ENCODE results near the gene CARD19.
"Not testable (repeated sequence)": the region's sequence is repeated elsewhere in the genome, so short reads cannot be mapped to it uniquely, and the experiment has no call there.

The CARD19 gene

GRCh38 chr9:93099551-93100275 lies 3.7 kb downstream of the CARD19 start:
- in situ Hi-C loops (cut with MboI; ENCODE audit: low sequenced_read_pairs), result no loop called here

GRCh38 chr9:93100276-93100636 lies 4.2 kb downstream of the CARD19 start:
- in situ Hi-C loops (cut with MboI; ENCODE audit: low sequenced_read_pairs), result no loop called here

GRCh38 chr9:93101086-93101485 lies 5.1 kb downstream of the CARD19 start:
- in situ Hi-C loops (cut with MboI; ENCODE audit: low sequenced_read_pairs), result not testable (repeated sequence)

- in situ Hi-C loops (cut with MboI; ENCODE audit: low sequenced_read_pairs), result no loop called here
Measured at GRCh38 chr9:93105620-93106019, 9.6 kb downstream of the CARD19 start.

- in situ Hi-C loops (cut with MboI; ENCODE audit: low sequenced_read_pairs), result no loop called here
Measured at GRCh38 chr9:93107151-93107824, 11.3 kb downstream of the CARD19 start.

- in situ Hi-C loops (cut with MboI; ENCODE audit: low sequenced_read_pairs), result no loop called here
Measured at GRCh38 chr9:93107825-93108161, 11.8 kb downstream of the CARD19 start.

- in situ Hi-C loops (cut with MboI; ENCODE audit: low sequenced_read_pairs), result no loop called here
Measured at GRCh38 chr9:93108291-93109041, 12.4 kb downstream of the CARD19 start.

GRCh38 chr9:93110311-93110855 lies 14.4 kb downstream of the CARD19 start:
- in situ Hi-C loops (cut with MboI; ENCODE audit: low sequenced_read_pairs), result no loop called here

DNA sequence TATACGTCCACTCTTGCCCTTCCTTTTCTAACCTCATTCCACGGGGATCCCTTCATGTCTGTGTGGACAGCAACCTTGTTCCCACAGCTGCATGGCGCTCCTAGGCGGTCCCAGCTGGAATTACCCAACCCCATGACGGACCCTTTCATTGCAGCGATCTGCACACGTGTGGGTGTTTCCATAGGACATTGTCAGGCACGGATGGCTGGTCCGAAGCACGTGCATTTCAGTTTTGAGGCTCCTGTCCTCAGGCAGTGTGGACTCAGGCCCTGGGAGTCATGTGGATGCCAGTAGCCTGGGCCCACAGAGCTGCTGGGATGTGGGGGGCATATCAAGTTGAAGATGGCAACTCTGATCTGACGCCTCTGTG lies 15.0 kb downstream of the CARD19 start:
- in situ Hi-C loops (cut with MboI; ENCODE audit: low sequenced_read_pairs), result no loop called here

DNA sequence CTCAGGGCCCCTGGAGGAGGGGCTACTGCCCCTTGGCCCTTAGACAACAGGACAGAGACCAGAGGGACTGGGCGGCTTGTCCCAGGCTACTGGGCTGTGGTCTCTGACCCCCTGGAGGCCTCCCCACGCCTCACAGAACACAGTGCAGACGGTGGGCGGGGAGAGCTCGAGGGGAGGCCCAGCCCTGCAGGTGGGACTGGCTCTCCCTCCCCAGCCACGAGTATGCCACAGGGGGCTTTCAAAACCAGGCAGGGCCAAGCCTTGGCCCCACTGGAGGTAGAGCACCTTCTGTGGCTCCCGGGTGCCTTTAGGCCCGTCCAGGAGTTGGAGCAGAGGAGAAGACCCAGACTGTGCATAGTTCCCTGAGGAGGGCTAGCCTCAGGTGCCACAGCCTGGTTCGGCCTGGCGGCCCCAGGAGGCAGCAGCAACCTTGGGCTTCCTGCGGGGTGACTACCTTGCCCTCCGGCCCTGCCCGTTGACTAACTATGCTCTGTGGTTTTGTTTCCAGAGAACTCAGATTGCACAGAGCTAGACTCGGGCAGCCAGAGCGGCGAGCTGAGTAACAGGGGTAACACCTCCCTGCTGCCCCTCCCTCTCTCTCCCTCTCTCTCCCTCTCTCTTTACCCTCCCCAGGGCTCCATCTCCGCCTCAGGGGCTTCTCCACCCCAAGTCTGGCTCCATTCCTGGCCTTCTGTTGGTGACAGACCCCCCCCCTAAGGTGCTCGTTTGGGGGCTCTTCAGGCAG lies 15.5 kb downstream of the CARD19 start:
- in situ Hi-C loops (cut with MboI; ENCODE audit: low sequenced_read_pairs), result no loop called here

GRCh38 chr9:93112116-93112863 lies 16.3 kb downstream of the CARD19 start:
- in situ Hi-C loops (cut with MboI; ENCODE audit: low sequenced_read_pairs), result no loop called here

- in situ Hi-C loops (cut with MboI; ENCODE audit: low sequenced_read_pairs), result no loop called here
Measured at GRCh38 chr9:93112864-93113389, 16.9 kb downstream of the CARD19 start.

GRCh38 chr9:93114169-93114983 lies 18.4 kb downstream of the CARD19 start:
- in situ Hi-C loops (cut with MboI; ENCODE audit: low sequenced_read_pairs), result no loop called here

GRCh38 chr9:93114984-93115335 lies 18.9 kb downstream of the CARD19 start:
- in situ Hi-C loops (cut with MboI; ENCODE audit: low sequenced_read_pairs), result no loop called here

- in situ Hi-C loops (cut with MboI; ENCODE audit: low sequenced_read_pairs), result no loop called here
Measured at GRCh38 chr9:93115486-93116071, 19.6 kb downstream of the CARD19 start.

GRCh38 chr9:93116072-93116961 lies 20.3 kb downstream of the CARD19 start:
- in situ Hi-C loops (cut with MboI; ENCODE audit: low sequenced_read_pairs), result no loop called here

GRCh38 chr9:93117521-93117920 lies 21.5 kb downstream of the CARD19 start:
- in situ Hi-C loops (cut with MboI; ENCODE audit: low sequenced_read_pairs), result not testable (repeated sequence)
